GM06990 (cell line): ENCODE measurements around the gene AP2A2.

Source experiments
- DNase-seq: peaks from one replicate; pipeline ENCODE4 v3.0.0-alpha.2; 2011; ENCODE audit not compliant: insufficient read length; ENCODE audit errors: extremely low read depth
- H3K27me3 ChIP-seq: replicated peaks from 2 replicates; pipeline ENCODE4 v1.6.0; 2011; ENCODE audit warnings: low read length; ENCODE audit not compliant: control insufficient read depth, insufficient read depth
- H3K36me3 ChIP-seq: 2 replicates; pipeline ENCODE4 v1.5.1; 2011; ENCODE audit warnings: low read length; ENCODE audit not compliant: control insufficient read depth, insufficient read depth
- H3K4me3 ChIP-seq: replicated peaks from 2 replicates; pipeline ENCODE4 v1.5.1; 2011; ENCODE audit warnings: low read depth, mild to moderate bottlenecking, control low read depth, low read length
- CTCF ChIP-seq: IDR thresholded peaks from 2 replicates; pipeline ENCODE4 v1.5.1; 2011; ENCODE audit warnings: low read length, control low read depth, mild to moderate bottlenecking, inconsistent platforms; ENCODE audit not compliant: insufficient read depth, poor library complexity, severe bottlenecking

The AP2A2 gene

GRCh38 chr11:884578-885070, 41.0 kb upstream of the AP2A2 start:
- H3K4me3 ChIP-seq, result no peak overlapping the region
- H3K36me3 ChIP-seq, result peaks cover 13% of the 10 kb centered on the region

GRCh38 chr11:886568-886967, 39.1 kb upstream of the AP2A2 start:
- no peak for TF ChIP-seq CTCF
- Histone ChIP-seq H3K4me3 (no peak overlapping the region), H3K27me3 (no peaks in the 10 kb centered on the region), H3K36me3 (peaks cover 10% of the 10 kb centered on the region)
- DNase-seq, result no peak

More at GRCh38 chr11:884578-885070, 41.0 kb upstream of the AP2A2 start:
- no peak for TF ChIP-seq CTCF
- DNase-seq, result no peak
- no peaks in the 10 kb centered on the region for H3K27me3 ChIP-seq

GRCh38 chr11:887589-887988, 38.1 kb upstream of the AP2A2 start:
- DNase-seq, result no peak
- H3K27me3 ChIP-seq, result no peaks in the 10 kb centered on the region
- no peak for TF ChIP-seq CTCF
- H3K36me3 ChIP-seq, result peaks cover 10% of the 10 kb centered on the region
- H3K4me3 ChIP-seq, result no peak overlapping the region

- peaks cover 10% of the 10 kb centered on the region for H3K36me3 ChIP-seq
- no peak for TF ChIP-seq CTCF
- no peak for DNase-seq
- H3K27me3 ChIP-seq, result no peaks in the 10 kb centered on the region
- H3K4me3 ChIP-seq, result no peak overlapping the region
Observed at GRCh38 chr11:888310-889212, 37.1 kb upstream of the AP2A2 start.

GRCh38 chr11:889257-889656, 36.4 kb upstream of the AP2A2 start:
- DNase-seq, result no peak
- Histone ChIP-seq H3K27me3 (no peaks in the 10 kb centered on the region), H3K4me3 (no peak overlapping the region), H3K36me3 (peaks cover 6% of the 10 kb centered on the region)
- TF ChIP-seq CTCF, result no peak
